ENCODE measurements around the gene TMEM181.
"Not testable (repeated sequence)": the region's sequence is repeated elsewhere in the genome, so short reads cannot be mapped to it uniquely, and the experiment has no call there.

Gene TMEM181

DNA sequence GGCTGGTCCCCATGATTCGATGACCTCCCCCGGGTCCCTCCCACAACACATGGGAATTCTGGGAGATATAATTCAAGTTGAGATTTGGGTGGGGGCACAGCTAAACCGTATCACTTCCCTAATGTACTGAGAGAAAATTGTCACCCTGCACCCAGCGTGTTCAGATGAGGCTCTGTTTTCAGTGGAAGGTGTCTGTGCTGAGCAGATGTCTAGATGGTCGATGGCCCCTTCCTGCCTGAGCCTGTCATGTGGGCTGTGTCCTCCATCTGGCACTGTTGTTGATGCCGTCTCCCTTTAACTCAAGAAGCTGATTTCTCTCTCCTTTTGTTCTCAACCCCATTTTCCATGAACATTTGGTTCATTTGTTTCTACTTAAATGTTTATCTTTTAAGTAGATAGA lies 37.0 kb downstream of the TMEM181 start:
- no peak for DNase-seq (ENCODE audit: low spot score)

- DNase-seq (ENCODE audit: low spot score): no peak
Observed at GRCh38 chr6:158597565-158597964, 37.7 kb downstream of the TMEM181 start.

DNA sequence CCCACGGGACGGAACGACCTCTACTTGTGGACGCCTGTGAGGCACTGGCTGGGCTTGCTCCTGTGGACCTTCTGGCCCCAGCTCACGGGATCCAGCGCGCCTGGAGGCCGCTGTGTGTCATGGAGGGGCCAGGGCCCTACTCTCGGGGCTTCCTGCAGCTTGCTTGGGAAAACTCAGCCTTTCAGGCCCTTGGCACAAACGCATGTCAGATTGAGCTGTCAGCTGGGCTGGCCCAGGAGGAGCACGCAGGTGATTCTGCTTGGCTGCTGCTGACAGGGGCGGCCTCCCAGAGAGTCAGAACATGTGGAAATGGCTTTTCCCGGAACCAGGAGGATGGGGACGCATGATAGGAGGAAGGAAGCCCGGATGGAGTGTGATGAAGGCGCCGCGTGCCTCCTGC lies 39.7 kb downstream of the TMEM181 start:
- DNase-seq (ENCODE audit: low spot score): no peak

GRCh38 chr6:158603261-158604047 lies 43.6 kb downstream of the TMEM181 start:
- no peak for DNase-seq (ENCODE audit: low spot score)

DNA sequence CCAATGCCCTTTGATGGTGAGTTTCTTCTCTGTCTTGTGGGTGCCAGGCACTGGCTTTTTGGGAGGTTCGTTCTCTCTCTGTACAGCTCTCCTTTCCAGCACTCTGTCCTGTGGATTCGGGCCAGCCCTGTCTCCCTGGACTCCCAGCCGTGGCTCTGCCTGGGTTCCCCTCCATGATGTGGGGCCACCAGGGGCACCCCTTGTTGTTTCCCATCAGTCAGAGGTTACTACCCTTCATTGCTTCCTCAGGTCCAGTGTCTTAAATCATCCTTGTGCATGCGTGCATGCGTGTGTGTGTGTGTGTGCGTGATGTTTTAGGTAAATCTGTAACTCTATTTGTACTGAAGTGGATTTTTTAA lies 44.1 kb downstream of the TMEM181 start:
- DNase-seq (ENCODE audit: low spot score): no peak

DNA sequence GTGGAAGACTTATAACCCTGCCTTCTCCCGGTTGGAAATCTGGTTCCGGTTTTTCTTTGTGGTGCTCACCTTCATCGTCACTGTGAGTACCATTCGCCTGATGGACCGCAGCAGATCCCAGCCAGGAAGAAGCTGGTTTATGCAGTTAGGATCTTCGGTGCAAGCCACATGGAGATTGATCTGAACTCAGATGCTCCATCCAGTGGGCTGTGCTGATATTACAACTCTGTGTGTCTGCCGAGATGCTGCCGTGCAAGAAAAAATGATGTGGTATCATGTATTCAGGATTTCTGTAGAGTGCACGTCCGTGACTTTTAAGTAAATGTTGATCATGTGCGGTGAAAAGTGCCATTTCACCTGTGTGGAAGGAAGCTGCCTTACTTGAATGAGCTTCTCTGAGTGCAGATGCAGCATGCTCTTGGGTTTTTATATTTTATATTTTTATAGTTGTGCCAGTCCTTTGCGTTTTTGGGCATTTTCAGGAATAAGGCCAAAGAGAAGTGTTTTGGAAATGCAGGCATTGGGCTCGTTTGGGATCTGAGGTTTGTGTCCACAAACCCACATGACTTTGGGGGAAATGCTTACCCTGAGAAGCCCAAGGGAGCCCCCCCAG lies 45.5 kb downstream of the TMEM181 start:
- DNase-seq (ENCODE audit: low spot score): peak; percentile 36

GRCh38 chr6:158606011-158606410 lies 46.1 kb downstream of the TMEM181 start:
- not testable (repeated sequence) for DNase-seq (ENCODE audit: low spot score)

DNA sequence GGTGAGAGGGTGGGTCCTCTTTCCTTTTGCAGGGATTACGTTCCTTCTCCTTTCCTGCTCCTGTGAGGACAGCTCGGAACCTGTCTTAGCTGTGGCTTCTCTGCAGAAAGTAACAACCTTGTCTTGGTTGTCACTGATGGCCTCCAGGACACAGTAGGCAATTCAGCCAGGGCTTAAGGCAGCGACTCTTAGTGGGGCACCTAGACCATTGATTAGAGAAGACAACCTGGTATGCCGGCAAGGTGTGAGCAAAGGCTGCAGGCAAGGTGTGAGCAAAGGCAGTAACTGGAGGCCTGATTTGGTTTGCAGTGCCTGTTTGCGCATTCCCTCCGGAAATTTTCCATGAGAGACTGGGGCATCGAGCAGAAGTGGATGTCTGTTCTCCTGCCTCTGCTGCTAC lies 47.0 kb downstream of the TMEM181 start:
- no peak for DNase-seq (ENCODE audit: low spot score)

GRCh38 chr6:158607411-158608170 lies 47.7 kb downstream of the TMEM181 start:
- no peak for DNase-seq (ENCODE audit: low spot score)

GRCh38 chr6:158608221-158608620 lies 48.3 kb downstream of the TMEM181 start:
- no peak for DNase-seq (ENCODE audit: low spot score)

- DNase-seq (ENCODE audit: low spot score): no peak
Observed at GRCh38 chr6:158609455-158610155, 49.7 kb downstream of the TMEM181 start.

GRCh38 chr6:158610319-158610968 lies 50.6 kb downstream of the TMEM181 start:
- DNase-seq (ENCODE audit: low spot score): no peak

DNA sequence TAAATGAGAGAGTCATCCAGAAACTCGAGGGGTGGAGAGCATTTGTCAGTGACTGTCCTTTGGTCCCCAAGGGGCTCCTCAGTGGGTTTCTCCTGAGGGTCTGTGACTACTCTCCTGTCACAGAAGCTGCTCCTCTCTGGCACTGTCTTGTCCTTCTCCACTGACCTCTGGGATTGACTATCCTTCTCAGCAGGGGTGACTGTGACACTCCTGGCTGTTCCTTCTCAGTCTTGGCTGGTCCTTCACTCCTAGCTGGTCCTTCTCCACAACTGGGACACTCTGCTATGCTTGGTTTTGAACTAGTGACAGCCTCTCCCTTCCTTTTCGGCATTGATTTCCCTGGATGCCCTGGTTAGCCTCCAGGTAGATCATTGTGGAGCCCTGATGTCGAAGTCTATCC lies 51.1 kb downstream of the TMEM181 start:
- DNase-seq (ENCODE audit: low spot score): no peak

- no peak for DNase-seq (ENCODE audit: low spot score)
Observed at GRCh38 chr6:158611541-158612370, 51.9 kb downstream of the TMEM181 start.

GRCh38 chr6:158614606-158615005 lies 54.7 kb downstream of the TMEM181 start:
- not testable (repeated sequence) for DNase-seq (ENCODE audit: low spot score)

GRCh38 chr6:158618289-158618688 lies 58.4 kb downstream of the TMEM181 start:
- DNase-seq (ENCODE audit: low spot score): not testable (repeated sequence)

DNA sequence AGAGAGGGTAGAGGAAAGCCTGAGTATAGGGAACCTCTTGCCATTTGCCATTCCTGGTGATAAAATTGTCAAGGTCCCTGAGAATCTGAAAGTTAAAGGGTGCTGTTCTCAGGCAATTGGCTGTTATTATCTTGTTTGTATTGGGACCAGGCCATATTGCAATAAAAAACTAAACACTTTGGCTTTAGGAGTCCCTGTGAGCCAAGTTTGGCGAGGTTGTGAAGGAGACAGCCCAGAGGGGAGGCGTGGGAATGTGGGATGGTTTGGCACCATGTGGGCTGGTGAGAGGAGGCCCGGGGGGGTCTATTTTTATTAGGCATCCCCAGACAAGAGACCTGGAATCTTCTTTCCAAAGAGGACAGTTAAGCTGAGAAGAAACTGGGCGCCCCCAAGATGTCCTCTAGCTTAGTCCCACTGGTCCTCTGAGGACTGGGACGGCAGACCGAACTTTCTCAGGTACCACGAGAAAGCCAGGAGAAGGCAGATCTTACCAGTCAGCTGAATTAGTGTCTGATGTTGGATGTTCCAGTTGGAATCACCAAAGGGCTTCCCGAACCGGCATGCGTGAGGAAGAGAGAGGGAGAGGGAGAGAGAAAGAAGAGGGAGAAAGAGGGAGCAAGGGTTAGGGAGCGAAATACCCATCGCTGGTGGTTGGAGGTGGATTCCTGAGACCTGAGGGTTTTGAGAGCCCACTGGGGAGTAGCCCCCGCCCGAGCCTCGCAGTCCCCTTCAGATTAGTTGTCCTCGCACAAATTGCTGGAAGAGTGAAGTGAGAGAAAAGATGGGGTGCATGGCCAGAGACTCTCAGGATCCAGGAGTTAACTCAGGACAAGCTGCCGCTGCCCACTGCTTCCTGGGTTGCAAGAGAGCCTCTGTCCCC lies 60.3 kb downstream of the TMEM181 start:
- no peak for DNase-seq (ENCODE audit: low spot score)

- no peak for DNase-seq (ENCODE audit: low spot score)
Observed at GRCh38 chr6:158620963-158621693, 61.2 kb downstream of the TMEM181 start.
